CD4-positive, alpha-beta T cell treated with Interleukin-21 for 1 hour (primary cell): Measurements from ENCODE around the gene CACNA2D2.
A peak's percentile ranks its signal among the peaks of the same experiment; 100 is the strongest.

Experiments
- DNase-seq: peaks from one replicate; pipeline ENCODE4 v3.0.0-alpha.2; 2020

CACNA2D2 gene

GRCh38 chr3:50340448-50341329 lies 162.7 kb downstream of the CACNA2D2 start, which contains the start of gene RASSF1:
RASSF1 (minus strand) TSS chr3:50340836; CDS start chr3:50340805, 31 bp downstream.
- peak; percentile 81 for DNase-seq

DNA sequence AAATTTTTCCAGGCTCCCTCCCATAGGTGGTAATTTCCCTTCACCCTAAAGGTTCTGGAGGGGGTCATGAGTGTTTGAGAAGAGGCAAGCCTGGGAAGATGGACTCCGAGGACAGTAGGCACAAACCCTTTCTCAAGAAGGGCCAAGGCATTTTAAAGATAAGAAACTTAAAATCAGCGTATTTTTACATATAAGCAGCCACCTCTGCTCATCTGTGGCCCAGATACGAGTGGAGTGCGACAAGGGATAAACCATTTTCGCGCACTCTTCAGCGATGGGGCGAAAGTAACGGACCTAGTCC lies 163.3 kb downstream of the CACNA2D2 start:
- DNase-seq, result no peak

- no peak for DNase-seq
These were observed 163.8 kb downstream of the CACNA2D2 start for GRCh38 chr3:50339485-50340146.

DNA sequence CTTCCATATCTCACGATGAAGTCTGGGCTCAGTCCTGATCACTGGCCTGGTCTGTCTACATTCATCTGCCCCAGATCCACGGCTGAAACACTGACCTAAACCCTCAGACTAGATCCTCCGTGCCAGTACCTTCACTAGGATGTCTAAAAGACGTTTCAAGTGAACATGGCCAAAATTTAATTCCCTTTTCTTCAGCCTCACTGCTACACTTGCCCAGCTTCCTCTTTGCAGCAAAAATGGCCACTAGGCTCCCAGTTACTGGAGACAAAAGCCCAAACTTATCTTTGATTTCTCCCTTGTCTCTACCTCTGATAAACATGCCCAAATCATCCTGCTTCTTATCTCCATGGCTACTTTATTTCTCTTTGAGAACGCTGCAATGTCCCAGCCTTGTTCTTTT lies 164.5 kb downstream of the CACNA2D2 start:
- DNase-seq, result no peak

DNA sequence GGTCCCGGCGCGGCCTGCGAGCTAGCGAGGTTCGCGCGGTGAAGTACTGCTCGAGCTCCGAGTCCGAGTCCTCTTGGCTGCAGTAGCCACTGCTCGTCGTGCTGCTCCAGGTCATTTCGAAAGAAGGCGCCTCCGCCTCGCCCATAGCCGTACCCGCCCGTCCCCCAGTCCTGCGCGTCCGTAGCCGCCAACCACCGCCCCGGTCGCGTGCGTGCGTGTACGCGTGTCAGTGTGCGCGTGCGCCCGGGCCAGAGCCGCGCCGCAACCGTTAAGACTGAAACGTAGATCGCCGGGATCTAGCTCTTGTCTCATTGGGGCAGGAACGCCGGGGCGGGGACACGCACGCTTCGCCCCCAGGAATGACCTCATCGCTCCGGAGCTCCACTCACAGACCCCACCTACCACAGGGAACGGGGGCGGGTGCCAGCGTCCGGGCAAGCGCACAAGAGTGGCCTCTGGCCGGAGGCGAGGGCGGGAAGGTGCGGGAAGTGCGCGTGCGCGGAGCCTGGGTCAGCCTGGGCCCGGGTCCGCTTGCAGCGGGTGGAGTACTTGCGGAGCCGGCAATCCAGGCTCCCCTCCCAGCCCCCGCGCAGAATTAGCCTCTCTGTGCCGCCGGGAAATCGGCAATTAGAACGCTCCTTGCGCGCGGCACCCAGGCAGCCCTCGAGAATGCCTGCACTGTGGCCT lies 166.1 kb downstream of the CACNA2D2 start:
- DNase-seq, result peak; percentile 95

DNA sequence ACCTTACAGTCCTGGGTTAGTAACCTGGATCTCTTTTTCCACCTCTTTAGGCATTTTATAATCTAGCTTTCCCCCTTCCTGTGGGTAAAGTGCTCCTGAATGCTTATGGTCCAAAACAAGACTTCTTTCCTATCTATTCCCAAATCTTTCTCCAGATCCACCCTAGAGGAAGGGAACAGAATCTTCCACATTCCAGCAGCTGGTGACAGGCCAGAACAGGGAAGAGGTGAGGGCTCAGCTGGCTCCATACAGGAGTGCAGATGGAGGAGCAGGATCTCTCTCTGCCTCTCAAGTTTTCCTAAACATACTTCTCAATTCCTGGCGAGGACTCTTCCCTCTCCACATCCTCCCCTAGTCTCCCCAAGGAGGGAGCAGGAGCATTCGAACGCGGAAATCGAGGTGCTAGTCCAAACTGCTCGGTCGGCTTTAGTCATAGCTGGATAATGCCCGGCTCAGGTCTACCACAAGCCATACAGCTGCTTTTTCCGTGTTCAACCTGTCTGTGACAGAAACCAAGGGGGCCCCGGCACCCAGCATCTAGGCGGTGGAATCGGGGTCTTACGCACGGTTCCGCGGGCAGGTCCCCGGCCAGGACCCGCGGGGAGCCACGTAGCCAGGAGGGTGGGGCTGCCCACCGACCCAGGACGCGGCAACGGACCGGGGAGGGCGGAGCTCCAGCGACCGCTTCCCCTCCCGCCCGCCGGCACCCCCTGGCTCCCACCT lies 166.8 kb downstream of the CACNA2D2 start:
- DNase-seq, result no peak

DNA sequence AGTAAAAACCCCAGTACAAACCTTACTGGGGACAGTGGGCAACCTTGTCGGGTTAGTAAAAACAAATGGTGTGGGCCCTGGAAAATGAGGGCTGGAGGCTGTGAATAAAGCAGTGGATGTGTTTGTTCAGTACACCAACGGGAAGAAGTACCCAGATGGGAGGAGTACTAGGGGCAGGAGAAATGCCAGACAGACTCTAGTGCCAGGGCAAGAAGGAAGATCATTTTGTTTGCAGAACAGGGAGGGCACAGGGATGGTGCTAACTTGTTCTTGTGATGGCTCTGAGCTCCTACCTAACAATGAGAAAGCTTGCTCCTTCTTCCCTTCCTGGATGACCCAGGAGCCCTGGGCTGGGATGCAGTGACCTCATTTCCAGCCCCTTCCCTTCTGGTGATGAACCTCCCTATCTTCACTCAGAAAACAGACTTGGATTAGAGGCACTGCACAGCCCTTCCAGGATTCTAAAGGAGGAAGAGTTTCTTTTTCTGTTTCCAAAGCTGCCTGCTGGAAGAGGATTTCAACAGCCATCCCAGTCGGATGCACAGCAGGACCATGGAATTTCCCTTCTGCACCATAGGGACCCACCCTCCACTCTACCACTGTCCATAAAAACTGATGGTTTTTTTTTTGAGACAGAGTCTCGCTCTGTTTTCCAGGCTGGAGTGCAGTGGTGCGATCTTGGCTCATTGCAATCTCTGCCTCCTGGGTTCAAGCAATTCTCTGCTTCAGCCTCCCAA lies 168.9 kb downstream of the CACNA2D2 start:
- DNase-seq, result no peak

DNA sequence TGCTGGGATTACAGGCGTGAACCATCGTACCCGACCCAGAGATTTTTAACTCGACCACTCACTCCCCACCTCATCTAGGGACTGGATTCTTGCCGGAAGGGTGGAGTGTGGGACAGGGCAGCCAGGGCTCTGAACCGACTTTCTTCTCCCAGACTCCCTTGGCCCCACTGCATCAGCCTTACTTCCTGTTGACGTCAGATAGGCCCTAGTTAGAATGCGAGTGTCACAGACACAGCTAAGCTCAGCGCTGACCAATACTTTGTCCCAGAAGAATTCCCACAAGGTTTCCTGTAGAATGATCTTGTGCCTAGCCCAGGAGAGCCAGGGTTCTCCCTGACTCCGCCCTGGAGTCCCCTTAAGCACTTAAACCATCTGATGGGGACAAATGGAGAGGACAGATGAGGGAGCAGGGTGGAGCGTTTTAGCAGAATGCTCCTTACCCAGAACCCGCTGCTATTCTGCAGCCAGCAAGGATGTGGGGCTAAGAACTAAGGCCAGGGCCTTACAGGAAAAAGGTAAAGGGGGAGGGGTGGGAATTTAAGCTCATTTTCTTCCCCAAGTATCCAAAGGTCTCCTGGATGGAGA lies 169.6 kb downstream of the CACNA2D2 start:
- DNase-seq, result peak; percentile 33

- no peak for DNase-seq
These were observed 172.0 kb downstream of the CACNA2D2 start for GRCh38 chr3:50331364-50331907.

DNA sequence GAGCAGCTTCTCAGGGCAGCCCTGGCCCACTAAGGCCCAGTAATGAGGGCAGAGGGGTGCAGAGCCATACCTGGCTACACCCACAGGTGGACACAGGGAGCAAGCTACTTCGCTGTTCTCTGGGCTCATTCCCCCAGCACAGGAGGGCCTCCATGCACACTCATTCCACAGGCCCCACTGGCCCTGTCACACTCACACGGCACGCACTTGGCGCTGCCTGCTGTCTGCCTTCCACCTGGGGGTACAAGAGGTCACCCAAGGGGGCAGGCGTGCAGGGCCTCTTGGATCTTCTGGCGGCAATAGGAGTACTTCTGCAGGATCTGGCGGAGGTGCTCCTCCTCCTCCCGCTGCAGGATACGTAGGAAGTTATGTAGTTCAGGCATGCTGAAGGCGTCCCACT lies 173.1 kb downstream of the CACNA2D2 start:
- DNase-seq, result no peak

DNA sequence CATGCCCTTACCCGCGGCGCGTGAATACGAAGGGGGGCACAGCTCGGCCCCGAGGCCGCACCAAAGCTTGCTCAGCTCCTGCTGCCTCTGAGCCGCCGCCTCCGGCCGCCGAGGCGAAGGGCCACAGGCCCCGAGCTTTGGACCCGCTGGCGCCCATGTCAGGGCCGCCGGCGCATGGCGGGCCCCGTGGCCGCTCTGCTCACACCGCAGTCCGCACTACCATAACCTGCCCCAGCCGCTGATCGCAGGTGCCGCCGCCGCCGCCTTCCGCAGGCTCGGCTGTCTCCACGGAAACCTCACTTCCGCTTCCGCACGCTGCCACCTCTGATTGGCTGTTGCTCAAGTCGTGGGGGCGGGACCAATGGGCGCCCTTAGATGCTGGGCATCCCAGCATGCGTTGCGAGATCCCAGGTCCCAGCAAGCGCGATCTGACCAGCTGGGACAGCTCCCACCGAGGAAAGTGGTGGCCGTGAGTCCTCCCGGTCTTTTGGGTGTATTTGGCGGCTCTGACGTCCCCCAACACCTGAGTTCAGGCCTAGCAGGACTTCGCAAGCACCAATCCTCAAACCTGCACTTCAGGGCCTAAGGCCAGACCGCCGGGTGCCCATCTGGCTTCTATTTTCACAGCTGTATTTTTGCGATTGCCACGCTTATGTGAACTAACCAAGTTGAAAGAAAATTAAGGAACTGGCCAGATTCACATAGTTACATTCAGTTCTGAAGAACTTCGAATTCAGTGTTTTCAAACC lies 175.3 kb downstream of the CACNA2D2 start, which contains the start of gene TUSC2:
Gene TUSC2 (minus strand): TSS at position 281 of the 749 bp plus-strand sequence. CDS start 124 bp downstream, at position 157.
- peak; percentile 96 for DNase-seq

GRCh38 chr3:50327129-50327528 lies 176.3 kb downstream of the CACNA2D2 start:
- DNase-seq, result no peak

- no peak for DNase-seq
These were observed 177.3 kb downstream of the CACNA2D2 start for GRCh38 chr3:50326182-50326541.

DNA sequence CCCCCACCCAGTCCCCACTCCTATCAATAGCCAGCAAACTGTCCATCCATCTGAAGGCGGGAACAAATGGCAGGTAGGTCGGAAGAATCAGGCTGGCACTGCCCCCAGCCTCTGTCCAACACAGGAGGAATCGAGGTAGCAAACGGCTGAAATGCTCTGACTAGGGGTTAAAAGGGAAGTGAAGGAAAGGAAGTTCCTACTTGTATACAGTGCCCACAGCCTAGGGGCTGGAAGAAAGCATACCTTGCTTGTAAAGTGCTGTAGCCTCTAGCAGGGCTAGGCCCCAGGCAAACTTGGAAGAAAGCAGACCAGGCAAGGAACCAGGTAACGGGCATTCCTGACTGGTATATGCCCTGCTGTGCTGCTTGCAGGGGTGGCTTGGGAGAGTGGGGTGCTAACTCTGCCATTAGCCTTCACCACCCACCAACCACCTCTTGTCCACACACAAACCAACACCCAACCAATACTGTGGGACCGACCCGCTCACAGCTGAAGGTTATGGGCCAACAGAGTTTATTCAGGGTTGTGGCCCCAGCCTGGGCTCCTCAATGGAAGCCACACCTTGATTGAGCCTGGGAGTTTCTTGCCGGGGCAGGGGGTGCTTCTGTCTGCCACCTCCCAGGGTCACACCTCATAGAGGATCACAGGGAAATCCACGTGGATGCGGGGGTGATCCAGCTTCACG lies 177.8 kb downstream of the CACNA2D2 start:
- DNase-seq, result no peak

- DNase-seq, result no peak
These were observed 178.3 kb downstream of the CACNA2D2 start for GRCh38 chr3:50325113-50325480.

DNA sequence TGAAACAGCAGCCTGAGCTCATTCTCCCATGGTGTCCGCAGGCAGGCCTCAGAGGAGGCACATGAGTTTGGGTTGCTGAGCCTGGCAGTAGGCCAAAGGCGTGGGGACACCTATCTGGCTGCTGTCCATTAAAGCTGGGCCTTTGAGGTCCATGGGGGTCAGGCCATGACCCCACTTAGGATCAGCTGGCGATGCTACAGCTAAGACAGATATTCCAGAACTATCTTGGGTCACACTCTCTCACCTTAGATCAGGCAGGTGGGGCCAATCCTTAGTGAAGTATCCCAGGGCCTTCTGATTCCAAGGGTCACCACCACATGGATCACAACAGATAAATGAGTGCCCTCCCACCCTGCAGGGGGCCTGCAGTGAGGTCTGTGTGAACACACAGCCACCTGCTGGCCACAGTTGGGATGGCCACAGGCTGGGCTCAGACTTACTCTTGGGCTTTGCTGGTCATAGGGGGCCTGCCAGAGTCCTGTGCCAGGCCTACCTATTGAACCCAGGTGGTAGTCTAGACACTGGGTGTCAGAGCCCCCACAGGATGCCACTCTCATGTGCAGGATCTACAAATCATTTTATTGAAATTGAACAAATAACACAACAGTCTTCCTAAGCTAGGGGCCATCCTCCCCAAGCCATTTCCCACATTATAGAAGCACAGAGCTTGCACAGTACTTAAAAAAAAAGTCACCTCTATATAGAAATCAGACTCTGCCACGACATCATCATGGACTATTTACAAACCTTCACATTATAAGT lies 178.9 kb downstream of the CACNA2D2 start:
- DNase-seq, result peak; percentile 71

DNA sequence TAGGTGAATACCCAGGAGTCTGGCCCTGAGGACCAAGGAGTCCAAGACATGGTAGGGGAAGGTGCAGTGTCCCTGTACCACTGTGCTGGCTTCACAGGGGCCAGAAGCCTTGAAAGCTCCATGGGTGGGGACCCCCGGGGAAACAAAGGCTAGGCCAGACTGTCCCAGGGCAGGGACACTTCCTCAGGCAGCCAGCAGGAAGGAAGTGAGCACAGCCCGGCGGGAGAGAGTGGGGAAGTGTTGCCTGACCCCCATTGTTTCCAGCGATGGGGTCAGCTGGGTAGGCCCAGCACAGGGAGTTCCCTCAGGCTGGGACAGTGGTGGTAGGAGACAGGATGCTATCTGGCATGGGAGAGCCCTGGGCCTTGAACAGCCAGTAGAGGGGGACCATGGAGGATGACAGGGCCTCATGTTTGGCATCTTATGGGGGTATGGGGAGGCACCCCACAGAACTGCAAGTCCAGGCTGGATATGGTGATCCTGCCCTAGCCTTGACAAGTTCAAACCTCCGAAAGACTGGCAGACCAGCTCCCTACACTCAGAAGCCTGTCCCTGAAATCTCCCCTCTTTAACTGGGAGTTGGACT lies 179.7 kb downstream of the CACNA2D2 start:
- DNase-seq, result no peak

DNA sequence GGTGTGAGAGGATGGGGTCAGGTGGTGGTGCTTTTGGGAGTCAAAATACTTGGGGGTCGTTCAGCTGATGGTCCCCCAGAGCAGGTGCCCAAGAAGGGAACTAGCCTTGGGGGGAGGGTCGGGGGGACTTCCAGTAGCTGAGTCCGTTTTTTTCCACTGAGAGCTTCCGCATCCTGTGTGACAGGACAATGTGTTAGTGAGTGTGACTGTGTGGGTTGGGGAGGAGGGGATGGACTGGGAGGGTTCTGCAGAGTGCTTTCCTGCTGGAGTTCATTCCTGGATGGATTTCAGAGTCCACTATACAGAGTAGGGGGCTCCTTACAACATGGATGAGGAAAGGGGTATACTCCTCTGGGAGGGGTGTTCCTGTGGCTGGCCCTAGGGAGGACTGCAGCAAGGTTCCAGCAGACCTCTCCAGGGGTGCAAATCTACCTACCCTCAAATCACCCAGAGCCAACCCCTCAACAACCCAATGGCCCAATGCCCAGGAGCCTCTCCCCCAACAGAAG lies 180.3 kb downstream of the CACNA2D2 start:
- DNase-seq, result no peak
